Smooth muscle cell (in vitro differentiated cells): ENCODE measurements around the gene ROBO2. TPM values are rescaled to one million over a fixed set of nuclear protein-coding genes. Genes with fewer than 3 reads are reported as not detected.

Experiments used
- DNase-seq: peaks from one replicate; lab custom pipeline; 2025; ENCODE audit not compliant: unreplicated experiment; lab: John Stamatoyannopoulos, UW
- H2AFZ ChIP-seq: fragments of 200-600 bp; sonication (generic); 2 replicates; pipeline ENCODE4 v1.6.0; 2016; ENCODE audit warnings: antibody characterized with exemption, low read depth, mild to moderate bottlenecking
- H3F3A ChIP-seq: fragments of 200-600 bp; sonication (generic); 2 replicates; pipeline ENCODE4 v1.6.0; 2017; ENCODE audit warnings: antibody characterized with exemption, low read depth
- H3K27ac ChIP-seq: fragments of 200-600 bp; sonication (generic); 2 replicates; pipeline ENCODE4 v1.5.1; 2016; ENCODE audit warnings: low read depth, mild to moderate bottlenecking
- H3K27me3 ChIP-seq: fragments of 200-600 bp; sonication (generic); 2 replicates; pipeline ENCODE4 v1.6.1; 2016; ENCODE audit warnings: low read depth, mild to moderate bottlenecking
- H3K36me3 ChIP-seq: fragments of 200-600 bp; sonication (generic); 2 replicates; pipeline ENCODE4 v1.5.1; 2016; ENCODE audit warnings: low read depth
- H3K4me1 ChIP-seq: fragments of 200-600 bp; sonication (generic); 2 replicates; pipeline ENCODE4 v1.5.1; 2016; ENCODE audit warnings: low read depth
- H3K4me2 ChIP-seq: fragments of 200-600 bp; sonication (generic); 2 replicates; pipeline ENCODE4 v1.6.0; 2016; ENCODE audit warnings: mild to moderate bottlenecking
- H3K4me3 ChIP-seq: fragments of 200-600 bp; sonication (generic); 2 replicates; pipeline ENCODE4 v1.5.1; 2016; ENCODE audit warnings: mild to moderate bottlenecking
- H3K79me2 ChIP-seq: fragments of 200-600 bp; sonication (generic); 2 replicates; pipeline ENCODE4 v1.6.0; 2016; ENCODE audit warnings: low read depth, mild to moderate bottlenecking
- H3K9ac ChIP-seq: fragments of 200-600 bp; sonication (generic); 2 replicates; pipeline ENCODE4 v1.6.0; 2016; ENCODE audit warnings: low read depth
- H3K9me3 ChIP-seq: fragments of 200-600 bp; sonication (generic); replicated peaks from 2 replicates; pipeline ENCODE4 v1.5.1; 2016; ENCODE audit warnings: low read depth
- H4K20me1 ChIP-seq: fragments of 200-600 bp; sonication (generic); 2 replicates; pipeline ENCODE4 v1.6.0; 2016; ENCODE audit warnings: low read depth
- CTCF ChIP-seq: fragments of 200-600 bp; sonication (generic); IDR thresholded peaks from 2 replicates; pipeline ENCODE4 v1.5.1; 2017; ENCODE audit warnings: borderline replicate concordance, mild to moderate bottlenecking, antibody characterized with exemption; ENCODE audit not compliant: insufficient read depth, poor library complexity, severe bottlenecking
- WGBS: methylation state at CpG from one replicate; pipeline ENCODE4 v1.1.7; 2016; ENCODE audit warnings: low lambda C conversion rate; 5-methylcytosine and 5-hydroxymethylcytosine counted together
- polyA plus RNA-seq: library from polyadenylated mRNA; unstranded; fragments of >200 nt; fragmentation: Nextera tagmentation; extraction: Ambion mirVana; gene quantifications from 2 replicates; pipeline ENCODE4 v1.2.1, GENCODE V29; 2016
- total RNA-seq: library from RNA; depleted of rRNA; stranded (reverse); fragments of >200 nt; gene quantifications from 2 replicates; pipeline ENCODE4 v1.2.3, GENCODE V29; 2014

Gene ROBO2
- total and polyA plus RNA-seq, 2 experiments from 2014 or later, result 23.9 to 54.4 TPM

GRCh38 chr3:77309460-77309859 lies 269.6 kb downstream of the ROBO2 start:
- no peak for DNase-seq
- H3K9ac ChIP-seq, result no peak overlapping the region
- no peak overlapping the region for H3K4me2 ChIP-seq
- no peaks in the 10 kb centered on the region for H3K9me3 ChIP-seq
- H3K79me2 ChIP-seq, result no peaks in the 10 kb centered on the region
- no peak overlapping the region for H3K27ac ChIP-seq
- H3K4me3 ChIP-seq, result no peak overlapping the region
- H4K20me1 ChIP-seq, result no peaks in the 10 kb centered on the region
- no peak for TF ChIP-seq CTCF
- H3K4me1 ChIP-seq, result no peaks in the 10 kb centered on the region
- H3K36me3 ChIP-seq, result no peaks in the 10 kb centered on the region
- no peaks in the 10 kb centered on the region for H3K27me3 ChIP-seq
- H2AFZ ChIP-seq, result no peak overlapping the region
- no peaks in the 10 kb centered on the region for H3F3A ChIP-seq

DNA sequence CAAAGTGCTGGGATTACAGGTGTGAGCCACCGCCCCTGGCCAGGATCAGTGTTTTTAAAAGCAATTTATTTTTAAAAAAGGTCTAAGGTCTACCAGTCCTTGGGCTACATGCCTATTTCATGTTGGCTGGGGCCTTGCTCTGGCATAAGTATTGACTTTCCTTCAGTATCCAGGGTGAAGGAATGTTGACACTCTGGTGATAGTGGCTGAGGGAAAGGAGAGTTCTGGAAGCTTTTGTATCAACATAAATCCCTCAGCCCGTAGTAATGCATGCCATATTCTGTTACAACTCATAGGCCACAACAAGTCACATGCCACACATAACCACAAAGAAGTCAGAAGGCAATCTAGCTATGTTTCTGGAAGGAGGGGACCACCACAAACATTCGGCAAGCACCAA lies 273.9 kb downstream of the ROBO2 start:
- Histone ChIP-seq H3K36me3 (no peaks in the 10 kb centered on the region), H3F3A (no peaks in the 10 kb centered on the region), H3K27me3 (no peaks in the 10 kb centered on the region), H3K4me3 (no peak overlapping the region), H3K27ac (no peak overlapping the region), H3K4me2 (no peak overlapping the region), H3K9me3 (no peaks in the 10 kb centered on the region), H3K9ac (no peak overlapping the region), H3K4me1 (no peaks in the 10 kb centered on the region), H3K79me2 (no peaks in the 10 kb centered on the region), H2AFZ (no peak overlapping the region), H4K20me1 (no peaks in the 10 kb centered on the region)
- DNase-seq, result no peak
- WGBS, result 81% methylated on average over 3 of the region's 3 CpGs
- no peak for TF ChIP-seq CTCF

DNA sequence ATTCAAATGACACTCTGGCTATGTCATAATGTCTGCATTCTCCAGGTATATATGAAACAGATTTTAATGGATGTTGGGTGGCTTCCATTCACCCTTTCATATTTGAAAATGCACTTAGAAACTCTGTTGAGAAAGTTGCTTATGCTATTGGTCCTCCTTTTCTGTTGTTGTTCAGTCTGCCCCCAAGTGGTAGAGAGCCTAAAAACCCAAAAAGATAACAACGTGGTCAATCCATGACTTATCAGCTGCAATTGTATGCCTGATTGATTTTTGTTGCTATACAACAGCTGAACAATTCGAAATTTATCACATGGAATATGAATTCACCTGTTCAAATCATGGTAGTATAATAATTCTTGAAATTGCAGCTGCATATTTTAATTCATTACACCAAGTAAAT lies 279.8 kb downstream of the ROBO2 start:
- peak; percentile 26 for TF ChIP-seq CTCF
- DNase-seq, result no peak
- H3K4me3 ChIP-seq, result no peak overlapping the region

DNA sequence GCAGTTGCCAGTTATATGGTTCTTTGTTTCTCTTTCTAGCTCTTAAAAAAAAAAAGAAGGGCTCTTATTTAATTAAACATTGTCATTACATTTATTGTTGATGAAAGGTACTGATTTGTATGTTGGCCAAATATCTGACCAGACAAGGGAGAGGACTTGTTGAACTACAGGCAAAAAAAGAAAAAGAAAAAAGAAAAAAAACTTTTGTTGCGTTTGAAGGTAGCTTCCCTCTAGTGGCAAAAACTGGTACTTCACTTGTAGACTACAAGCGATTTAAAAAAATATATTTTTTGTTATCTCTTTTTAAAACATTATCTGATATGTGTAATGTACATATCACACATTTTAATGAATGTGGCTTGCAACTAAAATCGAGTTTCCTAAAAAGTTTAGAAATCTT lies 280.6 kb downstream of the ROBO2 start:
- H3F3A ChIP-seq, result peaks cover 8% of the 10 kb centered on the region
- no peaks in the 10 kb centered on the region for H3K27me3 ChIP-seq
- no peak for DNase-seq
- H3K9me3 ChIP-seq, result no peaks in the 10 kb centered on the region
- H4K20me1 ChIP-seq, result no peaks in the 10 kb centered on the region
- no peak overlapping the region for H2AFZ ChIP-seq
- H3K27ac ChIP-seq, result no peak overlapping the region
- TF ChIP-seq CTCF, result peak; percentile 89
- no peaks in the 10 kb centered on the region for H3K4me1 ChIP-seq
- H3K4me2 ChIP-seq, result peak overlapping the region; percentile 66
- 3% methylated on average over 3 of the region's 3 CpGs for WGBS
- no peaks in the 10 kb centered on the region for H3K36me3 ChIP-seq
- no peaks in the 10 kb centered on the region for H3K79me2 ChIP-seq
- peak overlapping the region; percentile 25 for H3K4me3 ChIP-seq
- H3K9ac ChIP-seq, result no peak overlapping the region

More for the DNA sequence above, 279.8 kb downstream of the ROBO2 start:
- Histone ChIP-seq H3K79me2 (no peaks in the 10 kb centered on the region), H3F3A (peaks cover 8% of the 10 kb centered on the region), H3K27ac (no peak overlapping the region), H3K36me3 (no peaks in the 10 kb centered on the region), H3K27me3 (no peaks in the 10 kb centered on the region), H4K20me1 (no peaks in the 10 kb centered on the region), H2AFZ (no peak overlapping the region), H3K4me2 (no peak overlapping the region), H3K4me1 (no peaks in the 10 kb centered on the region), H3K9me3 (no peaks in the 10 kb centered on the region), H3K9ac (no peak overlapping the region)
- WGBS, result 12% methylated on average over 2 of the region's 2 CpGs
